ENCODE results near the gene AKNA.

DNA sequence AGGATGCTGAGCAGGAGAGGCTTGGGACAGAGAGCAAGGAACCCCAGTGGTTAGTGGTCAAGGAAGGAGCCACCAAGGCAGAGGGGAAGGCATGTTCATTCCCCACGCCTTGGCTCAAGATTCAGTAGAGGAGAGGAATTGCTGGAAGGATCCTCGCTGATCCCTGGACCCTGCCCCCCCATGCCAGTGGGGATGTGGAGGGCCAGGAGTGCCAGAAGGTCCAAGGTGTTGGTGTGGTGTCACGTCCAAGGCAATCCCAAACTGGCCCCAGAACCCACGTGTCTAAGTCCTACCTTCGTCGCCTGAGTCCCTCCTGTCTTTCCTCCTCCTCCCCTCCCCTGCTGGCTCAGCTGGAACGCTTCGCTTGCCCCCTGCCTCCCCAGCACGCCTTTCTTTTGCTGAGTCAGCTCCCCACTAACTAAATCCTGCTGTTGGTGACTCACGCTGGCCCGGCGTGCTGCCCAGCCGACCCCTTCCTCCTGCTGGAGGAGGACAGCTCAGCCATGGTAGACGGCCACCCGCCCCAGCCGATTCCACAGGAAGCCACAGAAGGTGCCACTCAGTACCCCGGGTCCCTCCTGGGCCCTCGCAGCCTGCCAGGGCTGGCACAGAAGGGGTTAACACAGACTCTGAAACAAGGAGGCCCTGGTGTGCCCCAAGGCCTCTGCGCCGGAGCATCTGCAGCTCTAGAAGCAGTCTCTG is 102.5 kb downstream of the AKNA start:
- TF ChIP-seq, protein P1, sequence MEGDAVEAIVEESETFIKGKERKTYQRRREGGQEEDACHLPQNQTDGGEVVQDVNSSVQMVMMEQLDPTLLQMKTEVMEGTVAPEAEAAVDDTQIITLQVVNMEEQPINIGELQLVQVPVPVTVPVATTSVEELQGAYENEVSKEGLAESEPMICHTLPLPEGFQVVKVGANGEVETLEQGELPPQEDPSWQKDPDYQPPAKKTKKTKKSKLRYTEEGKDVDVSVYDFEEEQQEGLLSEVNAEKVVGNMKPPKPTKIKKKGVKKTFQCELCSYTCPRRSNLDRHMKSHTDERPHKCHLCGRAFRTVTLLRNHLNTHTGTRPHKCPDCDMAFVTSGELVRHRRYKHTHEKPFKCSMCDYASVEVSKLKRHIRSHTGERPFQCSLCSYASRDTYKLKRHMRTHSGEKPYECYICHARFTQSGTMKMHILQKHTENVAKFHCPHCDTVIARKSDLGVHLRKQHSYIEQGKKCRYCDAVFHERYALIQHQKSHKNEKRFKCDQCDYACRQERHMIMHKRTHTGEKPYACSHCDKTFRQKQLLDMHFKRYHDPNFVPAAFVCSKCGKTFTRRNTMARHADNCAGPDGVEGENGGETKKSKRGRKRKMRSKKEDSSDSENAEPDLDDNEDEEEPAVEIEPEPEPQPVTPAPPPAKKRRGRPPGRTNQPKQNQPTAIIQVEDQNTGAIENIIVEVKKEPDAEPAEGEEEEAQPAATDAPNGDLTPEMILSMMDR (IDR thresholded peaks at IDR 0.05), result no peak
- TF ChIP-seq POLR2A (IDR thresholded peaks at IDR 0.05; ENCODE audit: low read depth) (no peak), POLR2AphosphoS5 (IDR thresholded peaks at IDR 0.05) (no peak), EP300 (IDR thresholded peaks at IDR 0.05) (no peak)
